ENCODE data around the gene KHNYN.

Gene KHNYN

GRCh38 chr14:24388474-24389179, 41.1 kb upstream of the KHNYN start:
- POLR2A ChIA-PET, result no interaction called here
- DNase-seq (ENCODE audit: extremely low spot score), result no peak
- CTCF ChIA-PET, result no interaction called here
- no peak for TF ChIP-seq CTCF (IDR thresholded peaks at IDR 0.05; ENCODE audit: control extremely low read depth, extremely low read depth, low read depth, missing control alignments)

DNA sequence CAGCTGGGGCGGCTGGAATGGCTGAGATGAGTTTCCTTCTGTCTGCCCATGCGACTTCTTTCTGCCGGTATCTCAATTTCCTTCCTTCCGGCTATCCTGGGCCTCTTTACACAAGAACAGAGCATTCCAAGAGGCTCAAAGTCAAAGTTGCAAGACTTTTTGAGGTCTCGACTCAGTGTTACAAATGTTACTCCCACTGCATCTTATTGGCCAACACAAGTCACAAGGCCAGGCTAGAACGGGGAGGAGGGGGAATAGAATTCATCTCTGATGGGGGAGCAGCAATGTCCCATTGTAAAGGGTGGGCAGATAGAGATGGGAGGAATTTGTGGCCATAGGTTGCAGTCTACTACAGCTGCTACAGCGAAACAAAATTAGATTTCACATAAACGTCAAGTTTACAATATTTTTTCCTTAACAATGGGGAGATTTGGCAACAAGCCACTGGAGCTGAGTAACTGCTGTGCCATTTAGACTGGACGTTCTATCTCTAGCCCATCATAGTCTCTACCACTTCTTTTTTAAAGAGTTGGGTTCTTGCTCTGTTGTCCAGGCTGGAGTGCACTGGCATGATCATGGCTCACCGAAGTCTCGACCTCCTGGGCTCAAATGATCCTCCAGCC, 40.4 kb upstream of the KHNYN start:
- POLR2A ChIA-PET, result no interaction called here
- no peak for TF ChIP-seq CTCF (IDR thresholded peaks at IDR 0.05; ENCODE audit: control extremely low read depth, extremely low read depth, low read depth, missing control alignments)
- DNase-seq (ENCODE audit: extremely low spot score), result no peak
- CTCF ChIA-PET, result no interaction called here

- ChIA-PET CTCF (interaction anchor here (1.2 to 1.7 kb wide), 3 partner anchors 26 to 83 kb away, joined by 3 to 6 read pairs (median 4); partner anchors contain the start of gene CIDEB), POLR2A (no interaction called here)
- TF ChIP-seq CTCF (IDR thresholded peaks at IDR 0.05; ENCODE audit: control extremely low read depth, extremely low read depth, low read depth, missing control alignments), result no peak
These were observed 38.9 kb upstream of the KHNYN start for GRCh38 chr14:24390701-24391468.

DNA sequence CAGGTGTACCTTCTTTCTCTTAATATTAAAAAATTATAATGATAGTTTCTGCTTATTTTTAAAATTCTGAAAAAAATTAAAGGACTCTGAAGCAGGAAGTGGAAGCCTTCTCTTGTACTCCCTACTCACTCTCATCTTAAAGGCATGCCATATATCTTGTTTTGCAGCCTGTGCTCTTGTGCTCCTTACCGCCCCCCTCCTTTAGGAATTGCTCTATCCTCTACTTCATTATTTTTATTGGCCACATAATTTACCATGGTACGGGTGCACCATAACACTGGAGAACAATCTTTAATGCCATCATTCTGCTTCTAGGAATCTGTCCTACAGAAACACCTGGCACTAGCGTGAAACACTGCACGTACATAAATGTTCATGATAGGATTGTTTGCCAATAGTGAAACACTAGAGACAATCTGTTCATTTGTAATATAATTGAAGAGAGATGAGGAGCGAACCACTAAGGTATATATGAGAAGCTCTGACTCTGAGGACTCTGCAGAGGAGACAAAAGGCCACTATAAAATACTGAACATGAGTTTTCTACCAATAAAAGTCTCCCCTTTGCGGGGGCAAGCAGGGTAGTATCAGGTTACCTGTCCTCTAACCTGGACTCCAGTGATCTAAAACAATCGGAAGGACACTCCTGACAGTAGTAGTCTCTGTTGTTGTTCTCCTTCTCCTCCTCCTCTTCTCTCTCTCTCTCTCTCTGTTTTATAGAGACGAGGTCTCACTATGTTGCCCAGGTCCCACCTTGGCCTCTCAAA, 37.2 kb upstream of the KHNYN start:
- ChIA-PET POLR2A (no interaction called here), CTCF (interaction anchor here (1.7 kb wide), 1 partner anchor 27 kb away, joined by 4 read pairs; no protein-coding TSS in a partner anchor)
- DNase-seq (ENCODE audit: extremely low spot score), result no peak
- TF ChIP-seq CTCF (IDR thresholded peaks at IDR 0.05; ENCODE audit: control extremely low read depth, extremely low read depth, low read depth, missing control alignments), result no peak

More at GRCh38 chr14:24390701-24391468, 38.9 kb upstream of the KHNYN start:
- DNase-seq (ENCODE audit: extremely low spot score), result no peak

- DNase-seq (ENCODE audit: extremely low spot score), result no peak
- POLR2A ChIA-PET, result no interaction called here
- CTCF ChIA-PET, result interaction anchor here (1.3 kb wide), 1 partner anchor 25 kb away, joined by 4 read pairs; no protein-coding TSS in a partner anchor
- no peak for TF ChIP-seq CTCF (IDR thresholded peaks at IDR 0.05; ENCODE audit: control extremely low read depth, extremely low read depth, low read depth, missing control alignments)
These were observed 35.5 kb upstream of the KHNYN start for GRCh38 chr14:24394275-24394674.
